HG03039 (cell line): Measurements from ENCODE around the gene SINHCAF.
"Not testable (repeated sequence)": the region's sequence is repeated elsewhere in the genome, so short reads cannot be mapped to it uniquely, and the experiment has no call there.

Source experiments
- ATAC-seq: cut with Tn5 transposase; IDR thresholded peaks from one replicate; pipeline ENCODE4 v1.9.1; 2021; ENCODE audit warnings: mild to moderate bottlenecking, moderate library complexity; ENCODE audit not compliant: unreplicated experiment

SINHCAF gene, protein sequence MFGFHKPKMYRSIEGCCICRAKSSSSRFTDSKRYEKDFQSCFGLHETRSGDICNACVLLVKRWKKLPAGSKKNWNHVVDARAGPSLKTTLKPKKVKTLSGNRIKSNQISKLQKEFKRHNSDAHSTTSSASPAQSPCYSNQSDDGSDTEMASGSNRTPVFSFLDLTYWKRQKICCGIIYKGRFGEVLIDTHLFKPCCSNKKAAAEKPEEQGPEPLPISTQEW

DNA sequence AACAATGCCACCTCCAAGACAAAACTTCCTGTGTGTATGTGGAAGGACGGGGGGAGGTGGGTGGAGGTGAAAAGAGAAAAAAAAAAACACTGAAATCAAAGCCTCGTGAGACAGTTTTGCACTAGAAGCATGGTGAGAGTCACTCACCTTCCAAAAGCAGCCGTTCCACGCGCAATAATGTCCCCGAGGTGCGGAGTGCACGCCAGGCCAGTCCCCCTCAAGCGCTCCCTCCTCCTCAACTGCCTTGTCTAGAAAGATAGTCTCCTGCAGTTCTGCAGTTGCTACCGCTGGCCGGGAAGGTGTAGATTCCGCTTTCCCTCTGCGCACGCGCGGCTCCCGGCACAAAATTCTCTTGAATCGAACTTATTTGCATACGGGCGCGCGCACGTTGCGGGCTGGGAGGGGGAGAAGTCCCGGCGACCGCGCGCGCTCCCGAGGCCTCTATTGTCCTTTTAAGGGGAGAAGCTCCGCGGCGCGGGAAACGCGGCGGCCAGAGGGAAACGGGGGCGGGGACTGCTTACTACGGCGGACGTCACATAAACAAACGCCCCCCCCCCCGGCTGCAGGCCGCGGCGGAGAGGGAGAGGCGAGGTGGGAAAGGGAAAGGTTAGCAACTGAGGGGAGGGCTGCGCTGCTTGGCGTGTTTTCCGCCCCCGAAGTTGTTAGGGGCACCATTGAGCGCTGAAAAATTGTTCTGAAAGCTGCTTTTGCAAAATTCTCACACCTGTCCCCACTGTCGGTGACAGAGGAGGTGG, at the start of gene SINHCAF:
SINHCAF (minus strand) TSS at position 274 of the 755 bp plus-strand sequence. CDS start 27,946 bp downstream, outside the sequence.
- ATAC-seq, result peak; percentile 50

DNA sequence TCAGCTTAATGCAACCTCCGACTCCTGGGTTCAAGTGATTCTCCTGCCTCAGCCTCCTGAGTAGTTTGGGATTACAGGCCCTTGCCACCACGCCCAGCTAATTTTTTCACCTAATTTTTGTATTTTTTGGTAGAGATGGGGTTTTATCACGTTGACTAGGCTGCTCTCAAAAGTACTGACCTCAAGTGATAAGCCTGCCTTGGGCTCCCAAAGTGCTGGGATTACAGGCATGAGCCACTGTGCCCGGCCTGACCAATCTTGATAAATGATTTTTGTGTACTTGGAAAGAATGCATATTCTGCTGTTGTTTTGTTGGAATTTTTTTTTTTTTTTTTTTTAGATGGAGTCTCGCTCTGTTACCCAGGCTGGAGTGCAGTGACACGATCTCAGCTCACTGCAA, 49.5 kb upstream of the SINHCAF start:
- ATAC-seq, result not testable (repeated sequence)

DNA sequence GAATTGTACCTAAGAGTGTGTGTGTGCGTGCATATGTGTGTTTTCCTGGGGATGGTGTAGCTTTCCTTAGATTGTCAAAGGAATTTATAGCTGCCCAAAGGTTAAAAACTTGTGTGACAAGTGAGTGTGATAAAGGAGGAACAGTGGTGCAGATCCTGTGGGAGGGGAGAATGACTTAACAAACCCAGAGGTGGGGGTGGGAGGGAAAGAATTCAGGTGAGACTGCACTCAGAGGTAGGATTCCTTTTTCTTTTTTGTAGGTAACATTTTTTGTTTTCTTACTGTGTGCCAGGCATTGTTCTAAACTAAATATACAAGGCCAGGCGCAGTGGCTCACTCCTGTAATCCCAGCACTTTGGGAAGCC, 45.3 kb upstream of the SINHCAF start:
- ATAC-seq, result no peak

DNA sequence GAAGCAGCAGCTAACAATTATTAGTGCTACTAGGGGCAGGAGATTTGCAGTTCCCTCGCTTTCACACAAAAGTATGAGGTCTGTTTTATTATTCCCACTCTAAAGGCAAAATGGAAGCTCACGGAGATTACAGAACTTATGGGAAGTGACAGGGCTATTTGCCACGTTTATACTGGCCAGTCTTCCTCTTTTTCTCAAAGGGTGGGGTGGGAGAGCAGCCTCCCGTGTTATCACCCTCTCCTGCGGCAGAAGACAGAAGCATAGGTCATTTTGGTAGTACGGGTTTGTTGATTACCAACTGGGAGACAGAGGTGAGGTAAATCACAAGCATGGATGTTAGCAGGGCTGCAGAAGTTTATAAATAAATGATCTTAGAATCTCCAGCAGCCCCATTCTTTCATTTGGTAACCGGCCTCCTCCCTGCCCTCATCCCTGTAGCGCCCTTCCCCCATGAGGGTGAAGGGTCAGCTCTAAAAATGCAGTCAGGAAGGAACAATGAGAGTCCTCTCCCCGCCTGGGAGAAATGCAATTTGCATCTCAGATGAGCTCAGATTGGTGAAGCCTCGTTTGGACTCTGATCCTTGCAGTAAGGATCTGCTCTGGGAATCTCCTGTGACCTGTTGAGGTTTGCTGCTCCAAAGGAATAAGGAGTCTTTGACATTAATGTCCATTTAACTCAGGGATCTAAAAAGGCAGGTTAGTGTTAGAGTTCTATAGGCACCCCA, 44.7 kb upstream of the SINHCAF start:
- ATAC-seq, result no peak

DNA sequence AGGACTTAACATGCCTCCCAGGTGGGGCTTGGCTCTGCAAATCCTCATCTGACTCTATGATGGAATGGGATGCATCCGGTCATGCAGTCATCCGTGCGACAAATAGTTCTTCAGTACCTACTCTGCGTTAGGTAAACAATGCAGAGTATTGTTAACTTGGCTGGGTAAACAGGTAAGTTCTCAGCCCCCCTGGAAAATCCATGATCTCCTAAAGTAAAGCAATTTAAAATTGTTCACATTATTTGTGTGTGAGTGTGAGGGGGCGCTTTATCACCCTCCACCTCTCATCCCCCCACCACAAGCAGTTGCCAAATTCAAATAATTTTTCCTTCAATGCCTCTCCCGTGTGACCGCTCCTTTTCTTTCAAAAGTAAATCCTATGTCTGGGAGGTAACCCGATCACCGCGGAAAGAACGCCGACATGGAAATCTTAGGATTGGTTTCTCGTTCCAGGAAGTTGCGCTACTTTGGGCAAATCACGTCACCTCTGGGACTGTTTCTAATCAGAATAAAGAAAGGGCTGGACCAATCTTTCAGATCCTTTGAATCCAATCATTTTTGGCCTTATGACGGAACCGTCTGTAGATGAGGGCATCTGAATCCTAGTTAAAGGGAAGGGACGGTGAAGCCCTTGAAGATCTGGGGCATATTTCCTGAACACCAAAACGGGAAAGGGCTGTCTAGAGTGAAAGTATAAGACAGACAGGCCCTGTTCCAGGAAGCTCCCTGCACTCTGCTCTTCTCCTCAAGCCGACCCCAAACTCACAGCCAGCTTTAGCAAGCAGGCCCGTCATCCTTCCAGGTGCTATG, 44.0 kb upstream of the SINHCAF start:
- no peak for ATAC-seq

DNA sequence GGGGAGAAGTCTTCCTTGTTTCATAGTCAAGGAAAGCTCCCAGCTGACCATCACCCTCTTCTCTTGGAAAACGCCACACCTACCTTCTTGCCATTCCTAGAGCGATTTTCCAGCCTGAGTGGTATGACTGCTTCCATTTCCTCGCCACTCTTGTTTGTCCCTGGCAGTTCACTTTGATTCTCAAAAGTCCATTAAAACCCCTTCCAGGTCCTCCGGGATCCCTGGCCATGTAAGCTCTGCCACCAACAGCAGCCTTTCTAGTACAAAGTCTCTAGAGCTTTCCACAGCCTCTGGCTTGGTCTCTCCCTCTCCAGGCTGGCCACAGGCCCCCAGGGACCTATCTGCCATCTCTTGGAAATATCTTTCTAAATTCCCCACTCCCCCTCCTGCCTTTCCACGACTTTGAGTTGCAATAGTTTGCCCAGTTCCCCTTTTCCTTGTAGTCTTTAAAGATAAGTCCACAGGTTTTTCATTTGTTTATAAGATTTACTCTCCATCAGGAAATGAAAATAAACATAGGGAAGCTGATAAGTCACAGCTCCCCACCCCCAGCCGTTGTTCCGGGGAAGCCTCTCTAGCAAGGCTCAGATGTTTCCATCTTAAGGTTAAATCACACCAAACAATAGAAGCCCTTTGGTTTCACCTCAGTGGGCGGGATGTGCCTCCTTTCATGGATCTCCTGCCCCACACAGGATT, 42.9 kb upstream of the SINHCAF start:
- no peak for ATAC-seq

DNA sequence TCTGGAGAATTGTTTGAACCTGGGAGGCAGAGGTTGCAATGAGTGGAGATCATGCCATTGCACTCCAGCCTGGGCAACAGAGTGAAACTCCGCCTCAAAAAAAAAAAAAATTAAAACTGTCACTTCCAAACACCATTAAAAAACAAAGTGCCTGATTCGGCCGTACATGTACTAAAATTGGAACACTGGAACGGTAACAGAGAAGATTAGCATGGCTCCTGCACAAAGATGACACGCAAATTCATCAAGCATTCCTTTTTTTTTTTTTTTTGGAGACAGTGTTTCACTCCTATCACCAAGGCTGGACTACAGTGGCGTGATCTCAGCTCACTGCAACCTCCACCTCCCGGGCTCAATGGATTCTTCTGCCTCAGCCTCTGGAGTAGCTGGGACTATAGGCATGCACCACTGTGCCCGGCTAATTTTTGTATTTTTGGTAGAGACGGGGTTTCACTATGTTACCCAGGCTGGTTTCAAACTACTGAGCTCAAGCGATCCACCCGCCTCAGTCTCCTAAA, 40.2 kb upstream of the SINHCAF start:
- ATAC-seq, result no peak

DNA sequence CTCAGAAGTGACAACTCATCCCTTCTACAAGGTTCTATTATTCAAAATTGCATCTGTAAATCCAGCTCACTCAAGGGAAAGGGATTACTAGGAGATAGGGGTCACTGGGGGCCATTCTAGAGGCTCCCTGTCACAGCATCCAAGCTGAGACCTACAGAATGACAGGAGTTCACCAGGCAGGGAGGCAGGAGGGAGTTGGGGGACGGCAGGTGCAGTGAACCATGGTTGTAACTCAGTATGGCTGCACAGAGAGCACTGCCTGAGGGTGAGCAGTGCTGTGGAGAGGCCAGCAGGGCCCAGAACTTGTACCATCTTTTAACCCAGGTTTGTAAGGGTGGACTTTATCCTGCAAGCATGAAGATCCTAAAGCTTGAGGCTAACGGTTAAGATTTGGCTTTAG, 37.9 kb upstream of the SINHCAF start:
- ATAC-seq, result no peak

DNA sequence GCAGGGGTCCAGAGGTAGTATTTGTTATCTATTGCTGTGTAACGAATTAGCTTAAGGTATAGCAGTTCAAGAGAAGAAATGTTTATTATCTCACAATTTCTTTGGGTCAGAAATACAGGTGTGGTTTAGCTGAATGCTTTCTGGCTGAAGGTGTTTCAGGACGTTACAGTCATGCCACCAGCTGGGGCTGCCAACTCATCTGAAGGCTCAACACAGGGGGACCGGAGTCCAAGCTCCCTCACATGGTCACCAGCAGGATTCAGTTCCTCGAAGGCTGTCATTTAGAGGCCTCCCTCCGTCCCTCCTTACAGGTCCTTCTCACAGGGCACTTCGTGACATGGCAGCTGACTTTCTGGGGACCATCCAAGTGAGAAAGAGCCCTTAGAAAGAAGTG, 37.5 kb upstream of the SINHCAF start:
- ATAC-seq, result peak; percentile 8

DNA sequence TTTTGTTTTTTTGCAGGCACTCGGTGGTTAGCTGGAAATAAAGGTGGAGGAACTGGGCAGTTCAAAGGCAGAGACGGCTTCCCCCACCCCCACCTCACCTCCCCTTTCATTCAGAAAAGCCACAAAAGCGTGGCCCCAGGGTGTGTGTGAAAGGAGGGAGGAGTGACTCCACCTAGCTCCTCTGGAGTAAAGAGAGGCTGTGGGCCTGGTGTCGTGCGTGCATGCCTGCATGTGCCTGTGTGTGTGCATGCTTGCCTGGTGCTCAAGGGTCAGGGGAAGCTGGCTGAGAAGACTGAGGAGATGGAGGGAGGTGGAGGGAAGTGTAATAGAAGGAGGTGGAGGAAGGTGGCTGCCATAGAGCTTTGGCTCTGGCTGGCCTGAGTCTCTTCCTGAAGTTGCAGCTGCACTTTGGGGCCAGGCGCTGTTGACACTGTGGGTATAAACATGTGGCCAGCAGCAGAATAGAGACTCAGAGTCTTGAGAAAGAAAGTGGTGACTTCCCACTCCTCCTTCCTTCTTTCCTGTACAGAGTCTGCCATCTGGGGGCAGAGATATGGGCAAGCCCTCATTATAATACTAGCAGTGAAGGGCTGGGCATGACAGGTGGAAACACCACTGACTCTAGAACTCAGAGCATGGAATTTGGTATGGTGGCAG, 36.9 kb upstream of the SINHCAF start:
- ATAC-seq, result peak; percentile 60

DNA sequence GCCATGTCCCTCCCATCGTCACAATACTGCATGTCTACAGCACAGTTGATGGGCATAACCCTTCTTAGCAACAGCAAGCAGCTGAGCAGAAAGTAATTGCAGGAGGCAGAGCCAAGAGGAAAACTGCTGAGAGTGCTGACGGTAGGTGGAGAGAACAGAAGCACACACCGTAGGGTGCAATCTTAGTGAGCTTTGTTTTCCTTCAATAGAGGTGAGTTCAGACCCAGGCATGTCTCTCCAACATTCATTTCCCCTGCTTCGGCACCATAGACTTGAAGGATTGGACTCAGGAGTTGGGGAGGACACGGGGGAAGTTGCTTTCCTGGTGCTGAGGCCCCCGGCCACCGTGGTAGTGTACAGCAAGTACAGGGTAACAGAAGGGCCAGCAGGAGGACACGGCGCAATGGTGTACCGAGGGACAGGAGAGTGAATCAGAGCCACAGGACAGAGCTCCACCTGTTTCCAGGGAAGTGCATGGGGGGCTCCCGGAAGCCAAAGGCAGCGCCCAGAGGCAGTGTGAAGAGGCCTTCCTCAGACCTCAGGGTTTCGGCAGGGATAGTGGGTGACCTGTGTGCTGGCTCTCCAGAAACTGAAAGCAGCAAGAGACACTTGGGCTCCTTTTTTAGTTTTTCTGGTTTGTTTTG, 36.3 kb upstream of the SINHCAF start:
- peak; percentile 41 for ATAC-seq

DNA sequence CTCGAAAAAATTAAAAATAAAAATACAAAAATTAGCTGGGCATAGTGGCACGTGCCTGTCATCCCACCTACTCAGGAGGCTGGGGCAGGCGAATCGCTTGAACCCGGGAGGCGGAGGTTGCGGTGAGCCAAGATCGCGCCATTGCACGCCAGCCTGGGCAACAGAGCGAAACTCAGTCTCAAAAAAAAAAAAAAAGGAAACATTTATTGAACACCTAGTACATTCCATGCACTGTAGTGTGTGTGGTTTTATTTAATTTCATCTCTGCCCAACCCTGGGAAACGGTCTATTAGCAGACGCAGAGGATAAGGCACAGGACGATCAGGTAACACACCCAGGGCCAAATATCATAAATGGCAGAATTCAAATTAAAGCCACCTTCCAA, 35.8 kb upstream of the SINHCAF start:
- no peak for ATAC-seq

DNA sequence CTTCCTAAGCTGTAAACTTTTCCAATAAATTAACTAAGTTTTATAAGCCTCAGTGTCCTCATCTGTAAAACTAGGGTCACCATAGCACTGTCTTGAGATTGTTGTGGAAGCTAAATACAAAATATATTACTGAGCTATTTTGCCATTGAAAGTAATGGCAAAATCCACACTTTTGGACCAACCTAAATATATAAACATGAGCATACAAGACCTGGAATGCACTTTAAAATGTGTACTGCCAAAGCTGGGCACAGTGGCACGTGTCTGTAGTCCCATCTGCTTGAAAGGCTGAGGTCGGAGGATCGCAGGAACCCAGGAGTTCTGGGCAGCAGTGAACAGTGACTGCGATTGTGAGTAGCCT, 29.8 kb upstream of the SINHCAF start:
- ATAC-seq, result no peak

DNA sequence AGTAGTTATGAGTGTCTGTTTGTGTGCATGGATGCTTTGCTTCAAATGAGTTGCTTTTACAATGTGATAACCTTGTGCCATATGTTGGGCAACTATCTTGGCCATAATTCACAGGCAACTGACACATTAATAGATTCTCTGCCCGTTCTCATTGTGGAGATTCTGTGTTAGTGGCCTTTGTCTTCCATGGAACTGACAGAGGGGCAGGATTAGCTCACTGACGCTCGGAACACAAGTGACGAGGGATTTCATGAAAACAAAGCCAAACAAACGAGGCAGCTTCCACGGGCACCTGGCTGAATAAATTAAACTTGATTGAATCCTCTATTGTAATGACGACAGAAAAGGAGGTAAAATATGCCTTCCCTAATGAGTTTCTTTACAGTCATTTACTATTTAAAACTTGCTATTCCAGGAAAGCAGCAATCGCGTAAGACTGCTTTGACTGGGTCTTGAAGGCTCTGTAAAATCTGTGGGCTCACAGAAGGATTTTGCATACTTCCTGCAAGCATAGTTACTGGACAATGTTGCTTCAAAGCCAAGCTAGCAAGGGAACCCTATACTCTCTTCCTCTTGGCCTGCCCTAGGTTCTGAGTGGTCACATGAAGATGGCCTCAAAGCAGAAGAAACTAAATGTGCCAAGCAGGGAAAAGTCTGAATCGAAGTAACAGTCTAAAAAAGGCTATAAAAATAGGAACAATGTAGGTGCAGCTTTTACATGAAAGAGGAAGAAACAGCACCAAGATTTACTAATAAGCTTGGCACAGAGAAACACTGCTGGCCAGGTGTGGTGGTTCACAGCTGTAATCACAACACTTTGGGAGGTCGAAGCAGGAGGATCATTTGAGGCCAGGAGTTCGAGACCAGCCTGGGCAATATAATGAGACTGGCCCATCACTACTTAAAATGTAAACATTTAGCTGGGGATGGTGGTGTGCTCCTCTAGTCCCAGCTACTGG, 28.1 kb upstream of the SINHCAF start:
- no peak for ATAC-seq

DNA sequence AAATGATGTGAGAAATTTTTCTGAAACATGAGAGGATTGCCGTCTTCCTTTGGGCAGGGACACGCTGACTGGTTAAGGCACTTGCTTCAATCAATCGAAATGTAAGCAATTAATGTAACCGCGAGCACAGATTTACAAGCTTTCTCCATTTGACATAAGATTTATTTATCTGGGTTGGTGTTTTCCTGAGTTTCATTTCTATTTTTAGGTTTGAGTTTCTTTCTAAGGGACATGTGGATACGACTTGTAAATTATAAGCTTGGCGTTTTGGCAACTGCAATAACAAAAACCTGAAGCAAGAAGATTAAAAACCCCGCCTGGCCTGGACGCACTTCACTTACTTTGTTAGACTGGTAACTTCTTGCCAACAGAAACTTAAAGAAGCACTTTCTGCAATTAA, 20.3 kb upstream of the SINHCAF start:
- no peak for ATAC-seq

DNA sequence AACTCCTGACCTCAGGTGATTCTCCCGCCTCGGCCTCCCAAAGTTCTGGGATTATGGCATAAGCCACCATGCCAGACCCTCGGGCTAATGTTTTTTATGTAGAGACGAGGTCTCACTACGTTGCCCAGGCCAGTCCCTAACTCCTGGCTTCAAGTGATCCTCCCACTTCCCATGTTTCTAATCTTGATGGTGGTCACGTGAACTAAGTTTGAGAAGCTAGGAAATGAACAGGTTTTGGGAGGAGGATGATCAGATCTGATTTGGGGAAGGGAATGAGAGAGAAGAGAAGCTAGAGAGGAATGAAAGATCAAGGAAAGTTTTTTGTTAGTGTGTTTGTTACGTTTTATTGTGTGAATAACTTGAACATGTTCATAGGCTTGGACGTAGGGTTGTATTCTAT, 17.2 kb upstream of the SINHCAF start:
- no peak for ATAC-seq

DNA sequence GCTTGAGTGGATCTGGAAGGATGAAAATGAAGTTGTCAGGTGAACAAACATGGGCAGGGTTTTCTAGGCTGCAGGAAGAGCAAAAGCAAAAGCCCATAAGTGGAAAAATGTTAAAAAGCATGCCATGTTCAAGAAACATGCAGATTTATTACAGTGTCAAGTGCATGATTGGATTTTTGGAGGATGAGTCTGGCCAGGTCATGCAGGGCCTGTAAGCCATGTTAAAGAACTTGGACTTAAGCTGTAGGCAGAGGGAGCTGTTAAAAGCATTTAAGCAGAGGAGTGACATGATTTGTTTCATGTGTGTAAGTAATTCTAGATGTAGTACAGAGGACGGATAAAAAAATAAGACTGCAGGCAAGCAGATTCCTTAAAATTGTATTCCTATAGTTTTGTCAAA, 16.3 kb upstream of the SINHCAF start:
- ATAC-seq, result no peak

DNA sequence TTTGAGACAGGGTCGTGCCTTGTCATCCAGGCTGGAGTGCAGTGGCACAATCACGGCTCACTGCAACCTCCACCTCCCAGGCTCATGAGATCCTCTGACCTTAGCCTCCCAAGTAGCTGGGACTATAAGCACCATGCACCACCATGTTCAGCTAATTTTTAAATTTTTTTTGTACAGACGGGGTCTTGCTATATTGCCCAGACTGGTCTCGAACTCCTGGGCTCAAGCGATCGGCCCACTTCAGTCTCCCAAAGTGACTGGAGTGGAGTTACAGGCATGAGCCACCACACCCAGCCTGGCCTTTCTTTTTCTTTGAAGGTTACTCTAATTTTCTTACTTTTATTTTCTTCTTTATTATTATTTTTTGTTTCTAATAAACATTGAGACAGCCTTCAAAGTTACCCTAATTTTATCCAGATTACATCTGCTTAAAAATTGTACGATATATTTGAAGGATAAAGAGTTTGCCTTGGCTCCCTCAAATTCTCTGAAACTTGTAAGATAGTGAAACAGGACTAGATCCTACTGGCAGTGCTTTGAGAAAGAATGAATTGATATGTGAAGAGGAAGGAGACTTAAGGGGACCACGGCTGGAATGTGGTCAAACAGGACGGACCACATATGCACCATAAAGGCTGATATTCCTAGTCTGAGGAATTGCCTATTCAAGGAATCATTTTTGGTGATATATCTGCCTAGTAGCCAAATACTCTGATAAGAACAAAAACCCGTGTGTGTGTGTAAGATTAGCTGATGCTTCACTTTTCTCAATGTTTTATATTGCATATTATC, 14.1 kb upstream of the SINHCAF start:
- no peak for ATAC-seq
